ENCODE results near the gene ANLN. TPM values are rescaled to one million over a fixed set of nuclear protein-coding genes. Genes with fewer than 3 reads are reported as not detected.

The ANLN gene, protein sequence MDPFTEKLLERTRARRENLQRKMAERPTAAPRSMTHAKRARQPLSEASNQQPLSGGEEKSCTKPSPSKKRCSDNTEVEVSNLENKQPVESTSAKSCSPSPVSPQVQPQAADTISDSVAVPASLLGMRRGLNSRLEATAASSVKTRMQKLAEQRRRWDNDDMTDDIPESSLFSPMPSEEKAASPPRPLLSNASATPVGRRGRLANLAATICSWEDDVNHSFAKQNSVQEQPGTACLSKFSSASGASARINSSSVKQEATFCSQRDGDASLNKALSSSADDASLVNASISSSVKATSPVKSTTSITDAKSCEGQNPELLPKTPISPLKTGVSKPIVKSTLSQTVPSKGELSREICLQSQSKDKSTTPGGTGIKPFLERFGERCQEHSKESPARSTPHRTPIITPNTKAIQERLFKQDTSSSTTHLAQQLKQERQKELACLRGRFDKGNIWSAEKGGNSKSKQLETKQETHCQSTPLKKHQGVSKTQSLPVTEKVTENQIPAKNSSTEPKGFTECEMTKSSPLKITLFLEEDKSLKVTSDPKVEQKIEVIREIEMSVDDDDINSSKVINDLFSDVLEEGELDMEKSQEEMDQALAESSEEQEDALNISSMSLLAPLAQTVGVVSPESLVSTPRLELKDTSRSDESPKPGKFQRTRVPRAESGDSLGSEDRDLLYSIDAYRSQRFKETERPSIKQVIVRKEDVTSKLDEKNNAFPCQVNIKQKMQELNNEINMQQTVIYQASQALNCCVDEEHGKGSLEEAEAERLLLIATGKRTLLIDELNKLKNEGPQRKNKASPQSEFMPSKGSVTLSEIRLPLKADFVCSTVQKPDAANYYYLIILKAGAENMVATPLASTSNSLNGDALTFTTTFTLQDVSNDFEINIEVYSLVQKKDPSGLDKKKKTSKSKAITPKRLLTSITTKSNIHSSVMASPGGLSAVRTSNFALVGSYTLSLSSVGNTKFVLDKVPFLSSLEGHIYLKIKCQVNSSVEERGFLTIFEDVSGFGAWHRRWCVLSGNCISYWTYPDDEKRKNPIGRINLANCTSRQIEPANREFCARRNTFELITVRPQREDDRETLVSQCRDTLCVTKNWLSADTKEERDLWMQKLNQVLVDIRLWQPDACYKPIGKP
- total RNA-seq: 22.1 and 64.2 TPM in 2 replicates

DNA sequence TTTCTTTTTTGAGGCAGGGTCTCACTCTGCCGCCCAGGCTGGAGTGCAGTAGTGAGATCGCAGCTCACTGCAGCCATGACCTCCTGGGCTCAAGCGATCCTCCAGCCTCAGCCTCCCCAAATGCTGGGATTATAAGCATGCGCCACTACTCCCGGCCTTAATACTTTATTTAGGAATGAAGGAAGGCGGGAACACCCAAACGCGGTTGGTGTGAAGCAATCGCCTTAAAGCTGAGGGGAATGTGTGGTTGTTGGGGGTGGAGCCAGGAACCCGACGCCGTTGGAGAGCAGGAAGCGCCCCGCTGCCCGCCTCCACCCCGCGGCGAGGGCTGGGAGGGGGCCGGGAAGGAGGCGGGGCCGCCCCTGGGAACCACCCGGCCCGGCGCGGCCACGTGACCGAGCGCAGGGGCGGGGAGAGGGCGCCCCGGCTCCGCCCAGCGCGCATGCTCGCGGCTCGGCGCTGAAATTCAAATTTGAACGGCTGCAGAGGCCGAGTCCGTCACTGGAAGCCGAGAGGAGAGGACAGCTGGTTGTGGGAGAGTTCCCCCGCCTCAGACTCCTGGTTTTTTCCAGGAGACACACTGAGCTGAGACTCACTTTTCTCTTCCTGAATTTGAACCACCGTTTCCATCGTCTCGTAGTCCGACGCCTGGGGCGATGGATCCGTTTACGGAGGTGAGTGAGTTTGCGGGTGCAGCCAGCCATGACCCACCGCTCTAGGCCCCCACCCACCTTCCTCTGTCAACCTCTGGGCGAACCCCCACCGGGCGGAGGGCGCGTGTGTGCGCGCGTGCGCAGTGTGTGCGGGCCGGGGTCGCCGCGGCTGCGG is at the start of gene ANLN:
ANLN (plus strand) TSS at position 492 of the 828 bp plus-strand sequence; CDS start at position 657, 165 bp downstream.

Other genes with a start within 250 kb of the ANLN start
- 0.54 and 2.1 TPM in 2 replicates for gene EEPD1, start 236.6 kb upstream of the ANLN start, total RNA-seq

Data from endothelial cell of coronary artery (primary cell).